ENCODE measurements around the gene AP1S1. TPM values are rescaled to one million over a fixed set of nuclear protein-coding genes. Genes with fewer than 3 reads are reported as not detected.

The AP1S1 gene
- total and polyA plus RNA-seq, 9 of the 15 experiments (the other 6 are each of a cell fraction or from before 2014, with no cell fraction given), result 4.4 to 149 (median 89.4) TPM

- Histone ChIP-seq H3K9me1 (ENCODE audit: control insufficient read depth, insufficient read depth, low read length) (no peaks in the 10 kb centered on the region), H3K27ac (ENCODE audit: extremely low read depth, low read depth, low read length) (peak overlapping the region; percentile 98), H3K4me2 (ENCODE audit: insufficient read depth, low read length) (peak overlapping the region; percentile 84), H4K20me1 (replicated peaks; ENCODE audit: control insufficient read depth, insufficient read depth, low read length) (no peaks in the 10 kb centered on the region), H3K79me2 (ENCODE audit: control insufficient read depth, insufficient read depth, low read length) (no peaks in the 10 kb centered on the region), H3K36me3 (ENCODE audit: control insufficient read depth, insufficient read depth, low read length) (no peaks in the 10 kb centered on the region), H2AFZ (ENCODE audit: low read depth, low read length) (peak overlapping the region; percentile 98), H3K27me3 (ENCODE audit: control insufficient read depth in 2 of 2, insufficient read depth in 2 of 2, low read length in 2 of 2) (no peaks in the 10 kb centered on the region), H3K4me3 (peak overlapping the region; percentile 33), H3K9me3 (replicated peaks; ENCODE audit: control insufficient read depth, insufficient read depth, low read depth, low read length) (no peaks in the 10 kb centered on the region), H3K9ac (ENCODE audit: insufficient read depth in 1 of 2, low read depth in 2 of 2, low read length in 2 of 2) (peak overlapping the region; percentile 57 to 79), H3K4me1 (replicated peaks in 1 of 2; ENCODE audit: control insufficient read depth in 2 of 2, insufficient read depth in 2 of 2, low read length in 2 of 2) (peaks cover 24 to 45% of the 10 kb centered on the region in 2 experiments)
- WGBS (ENCODE audit: insufficient coverage, low coverage, missing lambda C conversion rate), result 0% methylated on average over 16 of the region's 16 CpGs
- no TSS peak for BruUV-seq (replicated peaks)
- in situ Hi-C loops (cut with MboI) (no loop called here), intact Hi-C loops (cut with micrococcal nuclease) (loop anchor here (1.0 to 2.0 kb wide), 3 partner anchors 38 to 242 kb away; no protein-coding TSS in a partner anchor)
- peak; percentile 91 to 98 (median 94) for DNase-seq (ENCODE audit: extremely low read depth in 1 of 4, low spot score in 3 of 4)
- ChIA-PET POLR2A (interaction anchor here (0.6 to 1.9 kb wide), 7 partner anchors 8 to 259 kb away, joined by 3 to 10 read pairs (median 3); partner anchors contain the start of genes PLOD3 and SERPINE1), CTCF (ENCODE audit: low intra/inter-chr PET ratio) (interaction anchor here (0.6 to 1.2 kb wide), 8 partner anchors 11 to 243 kb away, joined by 3 to 6 read pairs (median 3); partner anchors contain the start of gene SERPINE1)
- FAIRE-seq, result peak; percentile 98
- peak; percentile 97 for ATAC-seq
- TF ChIP-seq DIDO1 (tag; IDR thresholded peaks at IDR 0.05; ENCODE audit: low read depth) (peak; percentile 84), TGIF2 (CRISPR knock-in tag; IDR thresholded peaks at IDR 0.05) (no peak), IFI16 (CRISPR knock-in tag; IDR thresholded peaks at IDR 0.05) (no peak), FIP1L1 (IDR thresholded peaks at IDR 0.05; ENCODE audit: low read depth, low read length, poor library complexity, severe bottlenecking) (no peak), NCOR1 (IDR thresholded peaks at IDR 0.05) (peak; percentile 79), IRF1 (CRISPR knock-in tag; IDR thresholded peaks at IDR 0.05; ENCODE audit: borderline replicate concordance) (no peak), ATF7 (IDR thresholded peaks at IDR 0.05) (peak; percentile 97), ZNF589 (CRISPR knock-in tag; IDR thresholded peaks at IDR 0.05; ENCODE audit: low read depth) (peak; percentile 90; the same call in 1 of the 2 replicates), HCFC1 (IDR thresholded peaks at IDR 0.05; ENCODE audit: low read depth, low read length) (peak; percentile 5; the same call in 1 of the 2 replicates), YBX1 (IDR thresholded peaks at IDR 0.05) (no peak), ZZZ3 (IDR thresholded peaks at IDR 0.05) (no peak), ZNF639 (CRISPR knock-in tag; conservative IDR thresholded peaks at IDR 0.05 in 1 of 2, IDR thresholded peaks at IDR 0.05 in 1 of 2) (no peak), SIRT6 (IDR thresholded peaks at IDR 0.05; ENCODE audit: low read depth, low read length) (no peak), ZNF384 (IDR thresholded peaks at IDR 0.05; ENCODE audit: low read depth, low read length) (no peak; the same call in 1 of the 2 replicates), TRIM24 (IDR thresholded peaks at IDR 0.05) (peak; percentile 89 to 93), ZNF76 (CRISPR knock-in tag; IDR thresholded peaks at IDR 0.05; ENCODE audit: borderline replicate concordance) (0 out of 2 replicates have a peak, but pooled peaks have one; percentile 31), WHSC1 (IDR thresholded peaks at IDR 0.05; ENCODE audit: low read length) (no peak), ETV1 (tag; conservative IDR thresholded peaks at IDR 0.05; ENCODE audit: low read depth) (peak; percentile 99), KLF16 (IDR thresholded peaks at IDR 0.05) (peak; percentile 56; the same call in 1 of the 2 replicates), MYBL2 (IDR thresholded peaks at IDR 0.05; ENCODE audit: low read depth) (no peak), MYBL2 (CRISPR knock-in tag; IDR thresholded peaks at IDR 0.05; ENCODE audit: borderline replicate concordance) (no peak), ZNF165 (CRISPR knock-in tag; IDR thresholded peaks at IDR 0.05; ENCODE audit: borderline replicate concordance) (no peak)
These were observed 15.9 kb upstream of the AP1S1 start for GRCh38 chr7:101138213-101138870.
